Measurements from ENCODE around the gene TINAG.

DNA sequence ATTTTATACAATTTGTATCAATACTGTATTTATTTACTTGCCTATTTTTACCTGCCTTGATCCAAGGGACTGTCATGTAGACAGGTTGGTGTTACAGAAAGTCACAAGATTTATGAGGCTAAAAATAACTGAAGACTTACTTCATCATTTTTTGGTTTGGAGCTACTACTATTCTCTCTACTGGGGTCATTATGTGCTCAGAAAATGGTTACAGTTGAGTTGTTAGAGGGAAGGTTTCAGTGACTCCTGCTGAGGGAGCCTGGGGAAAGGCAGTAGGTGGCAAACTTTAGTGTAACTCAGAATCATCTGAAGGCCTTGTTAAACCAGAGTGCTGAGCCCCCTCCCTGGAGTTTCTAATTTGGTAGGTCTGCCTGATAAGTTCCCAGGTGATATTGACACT is 118.8 kb downstream of the TINAG start:
- TF ChIP-seq GATA2 (IDR thresholded peaks at IDR 0.05; ENCODE audit: low read depth, low read length), result no peak
- TF ChIP-seq GATA3 (IDR thresholded peaks at IDR 0.05; ENCODE audit: low read depth, low read length), result no peak
